ENCODE results near the gene RAX2. TPM values are rescaled to one million over a fixed set of nuclear protein-coding genes. Genes with fewer than 3 reads are reported as not detected.

RAX2 gene
- total and polyA plus RNA-seq, 4 donors = 0.01 TPM; not detected in 3

DNA sequence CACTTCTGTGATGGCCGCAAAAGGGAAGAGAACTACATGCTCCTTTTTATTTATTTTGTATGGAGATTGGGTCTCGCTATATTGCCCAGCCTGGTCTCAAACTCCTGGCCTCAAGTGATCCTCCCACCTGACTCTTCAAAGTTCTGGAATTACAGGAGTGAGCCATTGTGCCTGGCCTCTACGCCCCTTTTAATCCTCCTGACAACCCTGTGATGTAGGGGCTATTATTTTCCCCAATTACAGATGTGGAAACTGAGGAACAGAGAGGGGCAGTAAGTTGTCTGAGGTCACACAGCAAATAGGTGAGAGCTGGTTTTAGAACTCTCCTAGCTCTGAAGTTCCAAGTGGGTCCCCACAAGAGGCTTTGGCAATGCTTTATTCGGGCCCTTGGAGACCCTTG is 52.2 kb downstream of the RAX2 start:
- Histone ChIP-seq H3K36me3 (ENCODE audit: control insufficient read depth in 4 of 4, insufficient read depth in 4 of 4, low read length in 4 of 4) (no peaks in the 10 kb centered on the region), H3K4me1 (ENCODE audit: control insufficient read depth in 5 of 5, insufficient read depth in 5 of 5, low read length in 5 of 5) (peaks cover 0 to 2% (median 0%) of the 10 kb centered on the region in 5 donors), H3K9me3 (ENCODE audit: control insufficient read depth in 4 of 4, insufficient read depth in 3 of 4, low read length in 3 of 4) (peaks cover 0 to 2% (median 0%) of the 10 kb centered on the region in 4 donors), H3K4me3 (no peak overlapping the region), H3K9ac (ENCODE audit: insufficient read depth in 1 of 2, low read length in 2 of 2) (no peak overlapping the region), H3K27ac (ENCODE audit: low read depth in 1 of 2, low read length in 1 of 2) (no peak overlapping the region), H3K27me3 (ENCODE audit: control insufficient read depth in 3 of 3, insufficient read depth in 3 of 3, low read length in 2 of 3) (peaks cover 0 to 24% (median 11%) of the 10 kb centered on the region in 3 donors)
- ATAC-seq (ENCODE audit: insufficient read depth, low FRiP score) (no peak), DNase-seq (no peak)
- WGBS, 2 donors = 89 to 92% methylated on average over 4 of the region's 4 CpGs
- TF ChIP-seq, protein P1, sequence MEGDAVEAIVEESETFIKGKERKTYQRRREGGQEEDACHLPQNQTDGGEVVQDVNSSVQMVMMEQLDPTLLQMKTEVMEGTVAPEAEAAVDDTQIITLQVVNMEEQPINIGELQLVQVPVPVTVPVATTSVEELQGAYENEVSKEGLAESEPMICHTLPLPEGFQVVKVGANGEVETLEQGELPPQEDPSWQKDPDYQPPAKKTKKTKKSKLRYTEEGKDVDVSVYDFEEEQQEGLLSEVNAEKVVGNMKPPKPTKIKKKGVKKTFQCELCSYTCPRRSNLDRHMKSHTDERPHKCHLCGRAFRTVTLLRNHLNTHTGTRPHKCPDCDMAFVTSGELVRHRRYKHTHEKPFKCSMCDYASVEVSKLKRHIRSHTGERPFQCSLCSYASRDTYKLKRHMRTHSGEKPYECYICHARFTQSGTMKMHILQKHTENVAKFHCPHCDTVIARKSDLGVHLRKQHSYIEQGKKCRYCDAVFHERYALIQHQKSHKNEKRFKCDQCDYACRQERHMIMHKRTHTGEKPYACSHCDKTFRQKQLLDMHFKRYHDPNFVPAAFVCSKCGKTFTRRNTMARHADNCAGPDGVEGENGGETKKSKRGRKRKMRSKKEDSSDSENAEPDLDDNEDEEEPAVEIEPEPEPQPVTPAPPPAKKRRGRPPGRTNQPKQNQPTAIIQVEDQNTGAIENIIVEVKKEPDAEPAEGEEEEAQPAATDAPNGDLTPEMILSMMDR (IDR thresholded peaks at IDR 0.05; ENCODE audit: control extremely low read depth, extremely low read depth) = no peak

Small RNAs within 50 kb of the gene (small RNA-seq; reads per million reads assigned to genes)
- gene AC005777.1 (ENCODE audit: low replicate concordance) = not detected

Other genes with a start within 250 kb of the RAX2 start
- gene TEKTIP1, start 233.1 kb downstream of the RAX2 start, total RNA-seq = 1 to 10 TPM in 1 of 2 donors, under 1 TPM in 1; 0.74 to 5.8 TPM
- gene TEKTIP1, start 233.1 kb downstream of the RAX2 start, polyA plus RNA-seq = 1 to 10 TPM in 1 of 2 donors, under 1 TPM in 1; 0.20 to 1.1 TPM
- gene MFSD12, start 214.6 kb downstream of the RAX2 start, total RNA-seq = 10 to 100 TPM; 25.5 to 78.4 TPM
- 10 to 100 TPM; 60.0 to 64.4 TPM for gene MFSD12, start 214.6 kb downstream of the RAX2 start, polyA plus RNA-seq
- 10 to 100 TPM; 60.2 to 91.3 TPM for gene HMG20B, start 199.3 kb downstream of the RAX2 start, total RNA-seq
- 10 to 100 TPM; 51.1 to 93.4 TPM for gene HMG20B, start 199.3 kb downstream of the RAX2 start, polyA plus RNA-seq
- gene GIPC3, start 186.8 kb downstream of the RAX2 start, total RNA-seq = 1 to 10 TPM; 1.9 to 2.1 TPM
- gene GIPC3, start 186.8 kb downstream of the RAX2 start, polyA plus RNA-seq = 1 to 10 TPM; 1.6 to 1.8 TPM
- gene TBXA2R, start 165.4 kb downstream of the RAX2 start, total RNA-seq = 1 to 10 TPM; 2.8 to 7.6 TPM
- 1 to 10 TPM; 2.5 to 4.3 TPM for gene TBXA2R, start 165.4 kb downstream of the RAX2 start, polyA plus RNA-seq
- gene CACTIN, start 145.4 kb downstream of the RAX2 start, total RNA-seq = 10 to 100 TPM; 18.4 to 23.4 TPM
- gene CACTIN, start 145.4 kb downstream of the RAX2 start, polyA plus RNA-seq = 10 to 100 TPM; 16.7 to 19.1 TPM
- gene PIP5K1C, start 71.8 kb downstream of the RAX2 start, total RNA-seq = 10 to 100 TPM; 22.4 to 39.4 TPM
- 10 to 100 TPM; 16.3 to 18.6 TPM for gene PIP5K1C, start 71.8 kb downstream of the RAX2 start, polyA plus RNA-seq
- gene TJP3, start 63.8 kb downstream of the RAX2 start, total RNA-seq = 10 to 100 TPM; 42.8 to 56.4 TPM
- 10 to 100 TPM; 18.4 to 57.8 TPM for gene TJP3, start 63.8 kb downstream of the RAX2 start, polyA plus RNA-seq
- gene APBA3, start 10.5 kb downstream of the RAX2 start, total RNA-seq = 10 to 100 TPM; 18.4 to 38.0 TPM
- 10 to 100 TPM; 16.5 to 26.8 TPM for gene APBA3, start 10.5 kb downstream of the RAX2 start, polyA plus RNA-seq
- 10 to 100 TPM; 28.9 to 64.1 TPM for gene MRPL54, start 9.5 kb downstream of the RAX2 start, total RNA-seq
- gene MRPL54, start 9.5 kb downstream of the RAX2 start, polyA plus RNA-seq = 100 to 1,000 TPM in 1 of 2 donors, 10 to 100 TPM in 1; 63.5 to 137 TPM
- 1 to 10 TPM; 3.8 to 6.0 TPM for gene MATK, start 14.2 kb upstream of the RAX2 start, total RNA-seq
- 10 to 100 TPM in 1 of 2 donors, 1 to 10 TPM in 1; 6.7 to 20.0 TPM for gene MATK, start 14.2 kb upstream of the RAX2 start, polyA plus RNA-seq
- under 1 TPM; 0.21 to 0.34 TPM for gene ZFR2, start 96.8 kb upstream of the RAX2 start, total RNA-seq
- under 1 TPM; 0.05 to 0.16 TPM for gene ZFR2, start 96.8 kb upstream of the RAX2 start, polyA plus RNA-seq
- under 1 TPM in 1 of 2 donors, not detected in 1; 0.09 TPM for gene ATCAY, start 108.5 kb upstream of the RAX2 start, total RNA-seq
- gene ATCAY, start 108.5 kb upstream of the RAX2 start, polyA plus RNA-seq = under 1 TPM in 1 of 2 donors, not detected in 1; under 0.01 TPM
- gene NMRK2, start 160.8 kb upstream of the RAX2 start, total RNA-seq = 1 to 10 TPM in 1 of 2 donors, not detected in 1; 1.0 TPM
- under 1 TPM; 0.13 to 0.26 TPM for gene NMRK2, start 160.8 kb upstream of the RAX2 start, polyA plus RNA-seq
- gene DAPK3, start 198.9 kb upstream of the RAX2 start, total RNA-seq = 10 to 100 TPM; 61.9 to 93.9 TPM
- gene DAPK3, start 198.9 kb upstream of the RAX2 start, polyA plus RNA-seq = 10 to 100 TPM; 78.4 to 80.4 TPM
- gene EEF2, start 213.2 kb upstream of the RAX2 start, total RNA-seq = 1,000 to 10,000 TPM; 1,474 to 1,934 TPM
- 1,000 to 10,000 TPM in 1 of 2 donors, 100 to 1,000 TPM in 1; 994 to 1,216 TPM for gene EEF2, start 213.2 kb upstream of the RAX2 start, polyA plus RNA-seq
- 10 to 100 TPM; 26.7 to 46.2 TPM for gene PIAS4, start 235.5 kb upstream of the RAX2 start, total RNA-seq
- 10 to 100 TPM in 1 of 2 donors, 1 to 10 TPM in 1; 9.9 to 16.5 TPM for gene PIAS4, start 235.5 kb upstream of the RAX2 start, polyA plus RNA-seq

Data from lung (tissue), 13 donors.